ENCODE measurements around the gene NMD3. TPM values are rescaled to one million over a fixed set of nuclear protein-coding genes. Genes with fewer than 3 reads are reported as not detected.
A peak's percentile ranks its signal among the peaks of the same experiment; 100 is the strongest.

Gene NMD3
- total and polyA plus RNA-seq, 2 of the 13 experiments (the other 11 are each of a cell fraction or from before 2014, with no cell fraction given): 44.2 to 55.2 TPM

GRCh38 chr3:161215185-161215584 is 5.9 kb upstream of the NMD3 start (continued):
- TF ChIP-seq ZNF646 (CRISPR knock-in tag; IDR thresholded peaks at IDR 0.05): no peak
- TF ChIP-seq ZNF354B (CRISPR knock-in tag; IDR thresholded peaks at IDR 0.05): no peak
- TF ChIP-seq MBNL3 (CRISPR knock-in tag; conservative IDR thresholded peaks at IDR 0.05): no peak
- TF ChIP-seq ZSCAN22 (CRISPR knock-in tag; IDR thresholded peaks at IDR 0.05): no peak

- H4K20me1 ChIP-seq (ENCODE audit: insufficient read depth, low read length): no peaks in the 10 kb centered on the region
- no peaks in the 10 kb centered on the region; the same call in 1 of the 2 replicates for H3K9me3 ChIP-seq (ENCODE audit: low read length)
- no peak overlapping the region for H2AFZ ChIP-seq (ENCODE audit: low read length)
- peak overlapping the region; percentile 48 for H3K4me2 ChIP-seq (ENCODE audit: low read depth, low read length)
- in situ Hi-C loops (cut with HindIII; ENCODE audit: extremely low pct_ligation_motif_present, low pct_unique_long_range_greater_than_20kb) (no loop called here), intact Hi-C loops (cut with micrococcal nuclease; ENCODE audit: unreplicated experiment) (loop anchor here (2.0 kb wide), 1 partner anchor 203 kb away; no protein-coding TSS in a partner anchor)
- H3K27ac ChIP-seq (ENCODE audit: extremely low read length, insufficient read depth, low read length): no peak overlapping the region
- no peaks in the 10 kb centered on the region; a peak in 2 of 5 replicates for H3K27me3 ChIP-seq (ENCODE audit: control insufficient read depth in 1 of 2, insufficient read depth in 2 of 2, low read length in 2 of 2)
- H3K4me3 ChIP-seq (replicated peaks in 1 of 3; ENCODE audit: insufficient read depth in 1 of 3, low read depth in 2 of 3, low read length in 3 of 3): no peak overlapping the region
- H3K4me1 ChIP-seq (ENCODE audit: insufficient read depth, low read length): peaks cover 28% of the 10 kb centered on the region
- peak; percentile 69 for ATAC-seq
- no peaks in the 10 kb centered on the region for H3K36me3 ChIP-seq (replicated peaks in 1 of 2; ENCODE audit: control insufficient read depth in 1 of 2, insufficient read depth in 2 of 2, low read length in 2 of 2)
- peak; percentile 63 for DNase-seq (ENCODE audit: low spot score)
- peaks cover 11% of the 10 kb centered on the region for H3K79me2 ChIP-seq (ENCODE audit: insufficient read depth, low read length)
- CTCF ChIA-PET (ENCODE audit: low intra/inter-chr PET ratio, low total read pairs): no interaction called here
- 10% methylated on average over 5 of the region's 5 CpGs for WGBS (ENCODE audit: low lambda C conversion rate)
- POLR2A ChIA-PET: interaction anchor here (0.7 kb wide), 1 partner anchor 161 kb away, joined by 3 read pairs; no protein-coding TSS in a partner anchor
- no peak overlapping the region for H3K9ac ChIP-seq (ENCODE audit: insufficient read depth, low read depth, low read length)
- FAIRE-seq: peak; percentile 53
- no TSS peak for BruUV-seq (replicated peaks)
- TF ChIP-seq SCMH1 (CRISPR knock-in tag; IDR thresholded peaks at IDR 0.05; ENCODE audit: borderline replicate concordance): no peak
- TF ChIP-seq SAP130 (CRISPR knock-in tag; IDR thresholded peaks at IDR 0.05; ENCODE audit: low read depth): peak; percentile 47
- TF ChIP-seq, protein P1, sequence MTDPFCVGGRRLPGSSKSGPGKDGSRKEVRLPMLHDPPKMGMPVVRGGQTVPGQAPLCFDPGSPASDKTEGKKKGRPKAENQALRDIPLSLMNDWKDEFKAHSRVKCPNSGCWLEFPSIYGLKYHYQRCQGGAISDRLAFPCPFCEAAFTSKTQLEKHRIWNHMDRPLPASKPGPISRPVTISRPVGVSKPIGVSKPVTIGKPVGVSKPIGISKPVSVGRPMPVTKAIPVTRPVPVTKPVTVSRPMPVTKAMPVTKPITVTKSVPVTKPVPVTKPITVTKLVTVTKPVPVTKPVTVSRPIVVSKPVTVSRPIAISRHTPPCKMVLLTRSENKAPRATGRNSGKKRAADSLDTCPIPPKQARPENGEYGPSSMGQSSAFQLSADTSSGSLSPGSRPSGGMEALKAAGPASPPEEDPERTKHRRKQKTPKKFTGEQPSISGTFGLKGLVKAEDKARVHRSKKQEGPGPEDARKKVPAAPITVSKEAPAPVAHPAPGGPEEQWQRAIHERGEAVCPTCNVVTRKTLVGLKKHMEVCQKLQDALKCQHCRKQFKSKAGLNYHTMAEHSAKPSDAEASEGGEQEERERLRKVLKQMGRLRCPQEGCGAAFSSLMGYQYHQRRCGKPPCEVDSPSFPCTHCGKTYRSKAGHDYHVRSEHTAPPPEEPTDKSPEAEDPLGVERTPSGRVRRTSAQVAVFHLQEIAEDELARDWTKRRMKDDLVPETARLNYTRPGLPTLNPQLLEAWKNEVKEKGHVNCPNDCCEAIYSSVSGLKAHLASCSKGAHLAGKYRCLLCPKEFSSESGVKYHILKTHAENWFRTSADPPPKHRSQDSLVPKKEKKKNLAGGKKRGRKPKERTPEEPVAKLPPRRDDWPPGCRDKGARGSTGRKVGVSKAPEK (CRISPR knock-in tag; IDR thresholded peaks at IDR 0.05; ENCODE audit: borderline replicate concordance): no peak
- TF ChIP-seq FOSL2 (CRISPR knock-in tag; IDR thresholded peaks at IDR 0.05): peak; percentile 96
- no peak for TF ChIP-seq ZNF354B (CRISPR knock-in tag; IDR thresholded peaks at IDR 0.05)
- no peak for TF ChIP-seq EP300 (IDR thresholded peaks at IDR 0.05; ENCODE audit: low read depth in 2 of 2, low read length in 2 of 2)
- TF ChIP-seq EP300 (CRISPR knock-in tag; IDR thresholded peaks at IDR 0.05; ENCODE audit: borderline replicate concordance): no peak
- no peak for TF ChIP-seq ZNF841 (CRISPR knock-in tag; IDR thresholded peaks at IDR 0.05; ENCODE audit: borderline replicate concordance)
- TF ChIP-seq ZNF326 (CRISPR knock-in tag; IDR thresholded peaks at IDR 0.05; ENCODE audit: borderline replicate concordance): no peak
- peak; percentile 28; the same call in 1 of the 2 replicates for TF ChIP-seq ZMYM4 (CRISPR knock-in tag; IDR thresholded peaks at IDR 0.05)
- no peak for TF ChIP-seq ZFP62 (CRISPR knock-in tag; IDR thresholded peaks at IDR 0.05)
- TF ChIP-seq SNRNP70 (IDR thresholded peaks at IDR 0.05; ENCODE audit: low read depth, low read length): no peak
Measured at GRCh38 chr3:161217496-161217895, 3.6 kb upstream of the NMD3 start.
